ENCODE measurements around the gene CFDP1.

CFDP1 gene

GRCh38 chr16:75251280-75252048 lies 181.8 kb downstream of the CFDP1 start, which contains the start of gene BCAR1:
BCAR1 (minus strand) TSS chr16:75251624; CDS start chr16:75251482, 142 bp downstream.
- H2AK5ac ChIP-seq (ENCODE audit: low read length): peak within 1 kb of the TSS; percentile 72
- H3K4me1 ChIP-seq (ENCODE audit: control insufficient read depth, low read depth, low read length): peaks cover 45% of the 10 kb centered on the region
- peak within 1 kb of the TSS; percentile 96 for H3K56ac ChIP-seq (ENCODE audit: low read length)
- peaks cover 19% of the 10 kb centered on the region for H3K79me1 ChIP-seq (ENCODE audit: low read length)
- H2BK5ac ChIP-seq (ENCODE audit: low read length): peak within 1 kb of the TSS; percentile 93
- peak within 1 kb of the TSS; percentile 95 for H3K9ac ChIP-seq (ENCODE audit: low read length)
- no peaks in the 10 kb centered on the region for H3K36me3 ChIP-seq (ENCODE audit: control insufficient read depth, insufficient read depth, low read length)
- no peak within 1 kb of the TSS for H4K8ac ChIP-seq (ENCODE audit: low read depth, low read length)
- H2BK120ac ChIP-seq (ENCODE audit: low read depth, low read length): peak within 1 kb of the TSS; percentile 75
- H3K27me3 ChIP-seq (ENCODE audit: insufficient read depth, low read length, poor library complexity): no peaks in the 10 kb centered on the region
- peak within 1 kb of the TSS; percentile 86 for H3K4me2 ChIP-seq (ENCODE audit: low read length)
- H3K4me3 ChIP-seq (ENCODE audit: low read length): peak within 1 kb of the TSS; percentile 79
- peak within 1 kb of the TSS; percentile 91 for H3K23ac ChIP-seq (ENCODE audit: low read length)
- peaks cover 70% of the 10 kb centered on the region for H3K79me2 ChIP-seq (ENCODE audit: control insufficient read depth, insufficient read depth, low read length)
- no peak within 1 kb of the TSS for H4K5ac ChIP-seq (ENCODE audit: low read length)
- no CpG with 5 or more reads among the region's 84 CpGs for WGBS (ENCODE audit: extremely low coverage, insufficient coverage, low lambda C conversion rate)
- no peak within 1 kb of the TSS for H2BK15ac ChIP-seq (replicated peaks; ENCODE audit: low read depth)
- peak within 1 kb of the TSS; percentile 93 for H3K4ac ChIP-seq (ENCODE audit: low read depth, low read length)
- peak within 1 kb of the TSS; percentile 94 for H3K27ac ChIP-seq (ENCODE audit: low read depth, low read length)
- peak within 1 kb of the TSS; percentile 77 for H3K18ac ChIP-seq (ENCODE audit: low read length)
- peak; percentile 95 for DNase-seq

- Histone ChIP-seq H3K56ac (ENCODE audit: low read length) (peak overlapping the region; percentile 96), H2AK5ac (ENCODE audit: low read length) (no peak overlapping the region), H3K4me2 (ENCODE audit: low read length) (peak overlapping the region; percentile 86), H3K27me3 (ENCODE audit: insufficient read depth, low read length, poor library complexity) (no peaks in the 10 kb centered on the region), H4K5ac (ENCODE audit: low read length) (no peak overlapping the region), H3K4ac (ENCODE audit: low read depth, low read length) (peak overlapping the region; percentile 79), H3K27ac (ENCODE audit: low read depth, low read length) (peak overlapping the region; percentile 76), H3K79me1 (ENCODE audit: low read length) (peaks cover 18% of the 10 kb centered on the region), H2BK5ac (ENCODE audit: low read length) (peak overlapping the region; percentile 74), H3K4me1 (ENCODE audit: control insufficient read depth, low read depth, low read length) (peaks cover 42% of the 10 kb centered on the region), H3K18ac (ENCODE audit: low read length) (peak overlapping the region; percentile 77), H3K9ac (ENCODE audit: low read length) (peak overlapping the region; percentile 95), H3K23ac (ENCODE audit: low read length) (peak overlapping the region; percentile 91), H3K79me2 (ENCODE audit: control insufficient read depth, insufficient read depth, low read length) (peaks cover 70% of the 10 kb centered on the region), H2BK15ac (replicated peaks; ENCODE audit: low read depth) (no peak overlapping the region), H2BK120ac (ENCODE audit: low read depth, low read length) (peak overlapping the region; percentile 29), H3K36me3 (ENCODE audit: control insufficient read depth, insufficient read depth, low read length) (no peaks in the 10 kb centered on the region), H3K4me3 (ENCODE audit: low read length) (peak overlapping the region; percentile 79), H4K8ac (ENCODE audit: low read depth, low read length) (no peak overlapping the region)
- DNase-seq: no peak
- WGBS (ENCODE audit: extremely low coverage, insufficient coverage, low lambda C conversion rate): no CpG with 5 or more reads among the region's 59 CpGs
Measured at GRCh38 chr16:75250809-75251279, 182.5 kb downstream of the CFDP1 start.

- no peak overlapping the region for H3K23ac ChIP-seq (ENCODE audit: low read length)
- peak overlapping the region; percentile 79 for H3K4ac ChIP-seq (ENCODE audit: low read depth, low read length)
- H4K5ac ChIP-seq (ENCODE audit: low read length): no peak overlapping the region
- no peak overlapping the region for H4K8ac ChIP-seq (ENCODE audit: low read depth, low read length)
- no peak for DNase-seq
- peak overlapping the region; percentile 86 for H3K4me2 ChIP-seq (ENCODE audit: low read length)
- peak overlapping the region; percentile 77 for H3K18ac ChIP-seq (ENCODE audit: low read length)
- no peak overlapping the region for H2BK120ac ChIP-seq (ENCODE audit: low read depth, low read length)
- H3K79me1 ChIP-seq (ENCODE audit: low read length): peaks cover 18% of the 10 kb centered on the region
- H3K27ac ChIP-seq (ENCODE audit: low read depth, low read length): peak overlapping the region; percentile 76
- H3K4me1 ChIP-seq (ENCODE audit: control insufficient read depth, low read depth, low read length): peaks cover 42% of the 10 kb centered on the region
- H2BK5ac ChIP-seq (ENCODE audit: low read length): no peak overlapping the region
- no peak overlapping the region for H2BK15ac ChIP-seq (replicated peaks; ENCODE audit: low read depth)
- no CpG with 5 or more reads among the region's 29 CpGs for WGBS (ENCODE audit: extremely low coverage, insufficient coverage, low lambda C conversion rate)
- H3K36me3 ChIP-seq (ENCODE audit: control insufficient read depth, insufficient read depth, low read length): no peaks in the 10 kb centered on the region
- peaks cover 73% of the 10 kb centered on the region for H3K79me2 ChIP-seq (ENCODE audit: control insufficient read depth, insufficient read depth, low read length)
- H3K27me3 ChIP-seq (ENCODE audit: insufficient read depth, low read length, poor library complexity): no peaks in the 10 kb centered on the region
- peak overlapping the region; percentile 79 for H3K4me3 ChIP-seq (ENCODE audit: low read length)
- H2AK5ac ChIP-seq (ENCODE audit: low read length): no peak overlapping the region
- H3K56ac ChIP-seq (ENCODE audit: low read length): peak overlapping the region; percentile 96
- H3K9ac ChIP-seq (ENCODE audit: low read length): peak overlapping the region; percentile 95
Measured at GRCh38 chr16:75250089-75250808, 183.1 kb downstream of the CFDP1 start.

GRCh38 chr16:75249441-75249840 lies 183.9 kb downstream of the CFDP1 start:
- peaks cover 74% of the 10 kb centered on the region for H3K79me2 ChIP-seq (ENCODE audit: control insufficient read depth, insufficient read depth, low read length)
- no CpG with 5 or more reads among the region's 5 CpGs for WGBS (ENCODE audit: extremely low coverage, insufficient coverage, low lambda C conversion rate)
- no peak overlapping the region for H2BK120ac ChIP-seq (ENCODE audit: low read depth, low read length)
- no peaks in the 10 kb centered on the region for H3K27me3 ChIP-seq (ENCODE audit: insufficient read depth, low read length, poor library complexity)
- peak overlapping the region; percentile 70 for H3K56ac ChIP-seq (ENCODE audit: low read length)
- peak overlapping the region; percentile 3 for H3K4me2 ChIP-seq (ENCODE audit: low read length)
- H3K4ac ChIP-seq (ENCODE audit: low read depth, low read length): no peak overlapping the region
- H2BK15ac ChIP-seq (replicated peaks; ENCODE audit: low read depth): no peak overlapping the region
- peak overlapping the region; percentile 82 for H3K23ac ChIP-seq (ENCODE audit: low read length)
- no peak for DNase-seq
- H2BK5ac ChIP-seq (ENCODE audit: low read length): no peak overlapping the region
- peak overlapping the region; percentile 41 for H3K9ac ChIP-seq (ENCODE audit: low read length)
- H4K8ac ChIP-seq (ENCODE audit: low read depth, low read length): no peak overlapping the region
- peaks cover 21% of the 10 kb centered on the region for H3K79me1 ChIP-seq (ENCODE audit: low read length)
- H4K5ac ChIP-seq (ENCODE audit: low read length): no peak overlapping the region
- peaks cover 38% of the 10 kb centered on the region for H3K4me1 ChIP-seq (ENCODE audit: control insufficient read depth, low read depth, low read length)
- H3K18ac ChIP-seq (ENCODE audit: low read length): no peak overlapping the region
- H3K4me3 ChIP-seq (ENCODE audit: low read length): no peak overlapping the region
- H3K27ac ChIP-seq (ENCODE audit: low read depth, low read length): no peak overlapping the region
- H3K36me3 ChIP-seq (ENCODE audit: control insufficient read depth, insufficient read depth, low read length): no peaks in the 10 kb centered on the region
- no peak overlapping the region for H2AK5ac ChIP-seq (ENCODE audit: low read length)

- H3K23ac ChIP-seq (ENCODE audit: low read length): peak overlapping the region; percentile 70
Measured at GRCh38 chr16:75248536-75249380, 184.5 kb downstream of the CFDP1 start.

More at GRCh38 chr16:75248536-75249380, 184.5 kb downstream of the CFDP1 start:
- peaks cover 26% of the 10 kb centered on the region for H3K79me1 ChIP-seq (ENCODE audit: low read length)
- H2AK5ac ChIP-seq (ENCODE audit: low read length): no peak overlapping the region
- no peak overlapping the region for H3K4me2 ChIP-seq (ENCODE audit: low read length)
- H3K56ac ChIP-seq (ENCODE audit: low read length): peak overlapping the region; percentile 70
- no peak overlapping the region for H2BK120ac ChIP-seq (ENCODE audit: low read depth, low read length)
- H3K9ac ChIP-seq (ENCODE audit: low read length): peak overlapping the region; percentile 41
- H4K8ac ChIP-seq (ENCODE audit: low read depth, low read length): no peak overlapping the region
- H4K5ac ChIP-seq (ENCODE audit: low read length): no peak overlapping the region
- H3K36me3 ChIP-seq (ENCODE audit: control insufficient read depth, insufficient read depth, low read length): no peaks in the 10 kb centered on the region
- peaks cover 34% of the 10 kb centered on the region for H3K4me1 ChIP-seq (ENCODE audit: control insufficient read depth, low read depth, low read length)
- no peak overlapping the region for H2BK15ac ChIP-seq (replicated peaks; ENCODE audit: low read depth)
- H3K4me3 ChIP-seq (ENCODE audit: low read length): no peak overlapping the region
- no peak overlapping the region for H3K4ac ChIP-seq (ENCODE audit: low read depth, low read length)
- H3K27me3 ChIP-seq (ENCODE audit: insufficient read depth, low read length, poor library complexity): no peaks in the 10 kb centered on the region
- no CpG with 5 or more reads among the region's 17 CpGs for WGBS (ENCODE audit: extremely low coverage, insufficient coverage, low lambda C conversion rate)
- H3K27ac ChIP-seq (ENCODE audit: low read depth, low read length): no peak overlapping the region
- DNase-seq: no peak
- H3K18ac ChIP-seq (ENCODE audit: low read length): no peak overlapping the region
- peaks cover 79% of the 10 kb centered on the region for H3K79me2 ChIP-seq (ENCODE audit: control insufficient read depth, insufficient read depth, low read length)
- peak overlapping the region; percentile 22 for H2BK5ac ChIP-seq (ENCODE audit: low read length)
